Measurements from ENCODE around the gene MARCHF3.
"Not testable (repeated sequence)": the region's sequence is repeated elsewhere in the genome, so short reads cannot be mapped to it uniquely, and the experiment has no call there.

Gene MARCHF3

DNA sequence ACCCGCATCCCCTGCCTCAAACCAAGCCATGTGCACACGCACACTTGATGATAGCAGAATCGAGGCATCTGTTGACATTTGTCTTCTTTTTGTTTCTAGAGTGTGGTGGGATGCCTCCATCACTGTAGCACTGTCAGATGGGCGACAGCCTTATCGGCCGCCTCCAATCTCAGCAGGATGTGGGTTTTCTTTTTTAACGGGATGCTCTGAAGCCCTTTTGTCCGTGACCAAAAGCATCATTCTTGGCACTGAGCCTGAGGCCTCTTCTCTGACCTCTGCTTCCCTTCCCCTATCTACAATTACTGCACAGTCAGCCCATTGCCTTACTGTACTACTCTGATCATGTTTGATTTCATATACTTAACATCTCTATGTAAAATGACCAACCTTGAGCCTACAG, 175.1 kb downstream of the MARCHF3 start:
- H3K4me2 ChIP-seq (ENCODE audit: low read length), result no peak overlapping the region
- H3F3A ChIP-seq (ENCODE audit: insufficient read depth, low read length), result no peaks in the 10 kb centered on the region
- H3K4me1 ChIP-seq (ENCODE audit: insufficient read depth, low read length, severe bottlenecking), result peaks cover 17% of the 10 kb centered on the region
- no peak overlapping the region for H3K4me3 ChIP-seq (ENCODE audit: low read depth, low read length, poor library complexity, severe bottlenecking)
- H2AFZ ChIP-seq (ENCODE audit: low read length), result no peak overlapping the region
- no peaks in the 10 kb centered on the region for H4K20me1 ChIP-seq (ENCODE audit: insufficient read depth, low read length)
- H3K9ac ChIP-seq (ENCODE audit: low read length), result no peak overlapping the region
- no peak overlapping the region for H3K27ac ChIP-seq (ENCODE audit: low read depth, low read length, poor library complexity, severe bottlenecking)
- H3K36me3 ChIP-seq (ENCODE audit: insufficient read depth, low read length), result no peaks in the 10 kb centered on the region
- no peaks in the 10 kb centered on the region for H3K27me3 ChIP-seq (ENCODE audit: insufficient read depth, low read length)
- no peaks in the 10 kb centered on the region for H3K79me2 ChIP-seq (ENCODE audit: insufficient read depth, low read length)
- TF ChIP-seq EZH2 (IDR thresholded peaks at IDR 0.05; ENCODE audit: borderline replicate concordance, low read length), result no peak
- TF ChIP-seq, protein P1, sequence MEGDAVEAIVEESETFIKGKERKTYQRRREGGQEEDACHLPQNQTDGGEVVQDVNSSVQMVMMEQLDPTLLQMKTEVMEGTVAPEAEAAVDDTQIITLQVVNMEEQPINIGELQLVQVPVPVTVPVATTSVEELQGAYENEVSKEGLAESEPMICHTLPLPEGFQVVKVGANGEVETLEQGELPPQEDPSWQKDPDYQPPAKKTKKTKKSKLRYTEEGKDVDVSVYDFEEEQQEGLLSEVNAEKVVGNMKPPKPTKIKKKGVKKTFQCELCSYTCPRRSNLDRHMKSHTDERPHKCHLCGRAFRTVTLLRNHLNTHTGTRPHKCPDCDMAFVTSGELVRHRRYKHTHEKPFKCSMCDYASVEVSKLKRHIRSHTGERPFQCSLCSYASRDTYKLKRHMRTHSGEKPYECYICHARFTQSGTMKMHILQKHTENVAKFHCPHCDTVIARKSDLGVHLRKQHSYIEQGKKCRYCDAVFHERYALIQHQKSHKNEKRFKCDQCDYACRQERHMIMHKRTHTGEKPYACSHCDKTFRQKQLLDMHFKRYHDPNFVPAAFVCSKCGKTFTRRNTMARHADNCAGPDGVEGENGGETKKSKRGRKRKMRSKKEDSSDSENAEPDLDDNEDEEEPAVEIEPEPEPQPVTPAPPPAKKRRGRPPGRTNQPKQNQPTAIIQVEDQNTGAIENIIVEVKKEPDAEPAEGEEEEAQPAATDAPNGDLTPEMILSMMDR (IDR thresholded peaks at IDR 0.05; ENCODE audit: low read length), result no peak
- H3K9me2 ChIP-seq (ENCODE audit: low read depth, low read length), result no peaks in the 10 kb centered on the region
- H3K9me3 ChIP-seq (ENCODE audit: low read length), result no peaks in the 10 kb centered on the region

DNA sequence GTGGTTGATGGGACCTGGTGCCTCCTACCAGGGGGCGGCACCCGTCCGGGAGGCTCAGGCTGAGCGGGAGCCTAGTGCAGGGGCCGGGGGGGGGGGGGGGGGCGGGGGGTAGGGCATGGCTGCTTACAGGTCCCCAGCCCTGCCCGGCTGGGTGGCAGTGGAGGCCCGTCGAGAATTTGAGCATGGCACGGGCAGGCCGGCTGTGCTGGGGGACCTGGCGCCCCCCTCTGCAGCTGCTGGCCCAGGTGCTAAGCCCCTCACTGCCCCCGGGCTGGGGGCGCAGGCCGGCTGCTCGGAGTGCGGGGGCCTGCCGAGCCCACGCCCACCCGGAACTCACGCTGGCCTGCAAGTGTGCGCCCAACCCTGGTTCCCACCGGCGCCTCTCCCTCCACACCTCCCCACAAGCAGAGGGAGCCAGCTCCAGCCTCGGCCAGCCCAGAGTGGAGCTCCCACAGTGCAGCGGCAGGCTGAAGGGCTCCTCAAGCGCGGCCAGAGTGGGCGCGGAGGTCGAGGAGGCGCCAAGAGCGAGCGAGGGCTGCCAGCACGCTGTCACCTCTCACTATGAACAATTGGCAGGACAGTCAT, 175.7 kb downstream of the MARCHF3 start:
- Histone ChIP-seq H3K4me3 (ENCODE audit: low read depth, low read length, poor library complexity, severe bottlenecking) (no peak overlapping the region), H3K9me2 (ENCODE audit: low read depth, low read length) (no peaks in the 10 kb centered on the region), H4K20me1 (ENCODE audit: insufficient read depth, low read length) (no peaks in the 10 kb centered on the region), H3K27me3 (ENCODE audit: insufficient read depth, low read length) (no peaks in the 10 kb centered on the region), H3K79me2 (ENCODE audit: insufficient read depth, low read length) (no peaks in the 10 kb centered on the region), H3K36me3 (ENCODE audit: insufficient read depth, low read length) (no peaks in the 10 kb centered on the region), H3K4me1 (ENCODE audit: insufficient read depth, low read length, severe bottlenecking) (peaks cover 17% of the 10 kb centered on the region), H3K9me3 (ENCODE audit: low read length) (no peaks in the 10 kb centered on the region), H3F3A (ENCODE audit: insufficient read depth, low read length) (no peaks in the 10 kb centered on the region), H2AFZ (ENCODE audit: low read length) (no peak overlapping the region), H3K4me2 (ENCODE audit: low read length) (no peak overlapping the region), H3K9ac (ENCODE audit: low read length) (no peak overlapping the region), H3K27ac (ENCODE audit: low read depth, low read length, poor library complexity, severe bottlenecking) (no peak overlapping the region)
- TF ChIP-seq, protein P1 (IDR thresholded peaks at IDR 0.05; ENCODE audit: low read length), result no peak
- TF ChIP-seq EZH2 (IDR thresholded peaks at IDR 0.05; ENCODE audit: borderline replicate concordance, low read length), result no peak

DNA sequence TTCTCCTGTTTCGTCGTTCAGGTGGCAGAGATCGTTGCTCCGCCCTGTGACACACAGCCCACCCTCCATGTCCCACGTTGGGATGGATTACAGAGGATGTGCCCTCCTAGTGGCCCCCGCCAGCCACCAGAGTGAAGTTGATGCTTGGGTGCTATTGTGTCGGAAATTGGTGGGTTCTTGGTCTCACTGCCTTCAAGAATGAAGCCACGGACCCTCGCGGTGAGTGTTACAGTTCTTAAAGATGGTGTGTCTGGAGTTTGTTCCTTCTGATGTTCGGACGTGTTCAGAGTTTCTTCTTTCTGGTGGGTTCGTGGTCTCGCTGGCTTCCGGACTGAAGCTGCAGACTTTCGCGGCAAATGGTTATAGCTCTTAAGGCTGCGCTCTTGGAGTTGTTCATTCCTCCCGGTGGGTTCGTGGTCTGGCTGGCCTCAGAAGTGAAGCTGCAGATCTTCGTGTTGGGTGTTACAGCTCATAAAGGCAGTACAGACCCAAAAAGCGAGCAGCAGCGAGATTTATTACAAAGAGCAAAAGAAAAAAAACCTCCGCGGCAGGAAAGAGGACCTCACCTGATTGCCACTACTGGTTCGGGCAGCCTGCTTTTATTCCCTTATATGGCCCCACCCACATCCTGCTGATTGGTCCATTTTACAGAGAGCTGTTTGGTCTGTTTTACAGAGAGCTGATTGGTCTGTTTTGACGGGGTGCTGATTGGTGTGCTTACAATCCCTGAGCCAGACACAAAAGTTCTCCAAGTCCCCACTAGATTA, 176.6 kb downstream of the MARCHF3 start:
- not testable (repeated sequence) for H4K20me1 ChIP-seq (ENCODE audit: insufficient read depth, low read length); H3K27me3 ChIP-seq (ENCODE audit: insufficient read depth, low read length); H3K79me2 ChIP-seq (ENCODE audit: insufficient read depth, low read length); H3K9me3 ChIP-seq (ENCODE audit: low read length); H3K36me3 ChIP-seq (ENCODE audit: insufficient read depth, low read length); H3K9me2 ChIP-seq (ENCODE audit: low read depth, low read length); H3K9ac ChIP-seq (ENCODE audit: low read length); H3K4me2 ChIP-seq (ENCODE audit: low read length); H3K4me3 ChIP-seq (ENCODE audit: low read depth, low read length, poor library complexity, severe bottlenecking); H3F3A ChIP-seq (ENCODE audit: insufficient read depth, low read length); H2AFZ ChIP-seq (ENCODE audit: low read length); H3K27ac ChIP-seq (ENCODE audit: low read depth, low read length, poor library complexity, severe bottlenecking)
- peaks cover 17% of the 10 kb centered on the region for H3K4me1 ChIP-seq (ENCODE audit: insufficient read depth, low read length, severe bottlenecking)

Measured in OCI-LY1 (cell line).